Measurements from ENCODE around the gene MPRIP.

DNA sequence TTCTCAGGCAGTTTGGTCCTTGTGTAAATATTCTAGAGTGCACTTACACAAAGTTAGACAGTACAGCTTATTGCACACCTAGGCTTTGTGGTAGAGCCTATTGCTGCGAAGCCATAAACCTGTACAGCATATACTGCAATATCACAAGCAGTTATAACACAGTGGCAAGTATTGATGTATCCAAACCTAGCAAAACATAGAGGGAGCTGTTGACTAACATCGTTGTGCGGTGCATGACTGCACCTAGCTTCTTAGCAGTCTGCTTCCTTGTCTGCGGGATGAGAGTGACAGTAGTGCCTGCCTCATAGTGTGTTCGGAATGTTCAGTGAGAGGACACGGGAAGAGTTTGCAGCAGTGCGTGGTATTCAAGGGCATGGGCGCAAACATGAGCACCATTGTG, 78.9 kb downstream of the MPRIP start:
- TF ChIP-seq, protein P1, sequence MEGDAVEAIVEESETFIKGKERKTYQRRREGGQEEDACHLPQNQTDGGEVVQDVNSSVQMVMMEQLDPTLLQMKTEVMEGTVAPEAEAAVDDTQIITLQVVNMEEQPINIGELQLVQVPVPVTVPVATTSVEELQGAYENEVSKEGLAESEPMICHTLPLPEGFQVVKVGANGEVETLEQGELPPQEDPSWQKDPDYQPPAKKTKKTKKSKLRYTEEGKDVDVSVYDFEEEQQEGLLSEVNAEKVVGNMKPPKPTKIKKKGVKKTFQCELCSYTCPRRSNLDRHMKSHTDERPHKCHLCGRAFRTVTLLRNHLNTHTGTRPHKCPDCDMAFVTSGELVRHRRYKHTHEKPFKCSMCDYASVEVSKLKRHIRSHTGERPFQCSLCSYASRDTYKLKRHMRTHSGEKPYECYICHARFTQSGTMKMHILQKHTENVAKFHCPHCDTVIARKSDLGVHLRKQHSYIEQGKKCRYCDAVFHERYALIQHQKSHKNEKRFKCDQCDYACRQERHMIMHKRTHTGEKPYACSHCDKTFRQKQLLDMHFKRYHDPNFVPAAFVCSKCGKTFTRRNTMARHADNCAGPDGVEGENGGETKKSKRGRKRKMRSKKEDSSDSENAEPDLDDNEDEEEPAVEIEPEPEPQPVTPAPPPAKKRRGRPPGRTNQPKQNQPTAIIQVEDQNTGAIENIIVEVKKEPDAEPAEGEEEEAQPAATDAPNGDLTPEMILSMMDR (conservative IDR thresholded peaks at IDR 0.05) = no peak
- TF ChIP-seq EZH2 (IDR thresholded peaks at IDR 0.05; ENCODE audit: low read depth) = no peak

Data from PC-9 (cell line).